CD4-positive, alpha-beta T cell treated with Interleukin-17A for 1 hour (primary cell): Measurements from ENCODE around the gene PDE4DIP.
"Not testable (repeated sequence)": the region's sequence is repeated elsewhere in the genome, so short reads cannot be mapped to it uniquely, and the experiment has no call there.

Experiments used
- DNase-seq: peaks from one replicate; pipeline ENCODE4 v3.0.0-alpha.2; 2020

Gene PDE4DIP

DNA sequence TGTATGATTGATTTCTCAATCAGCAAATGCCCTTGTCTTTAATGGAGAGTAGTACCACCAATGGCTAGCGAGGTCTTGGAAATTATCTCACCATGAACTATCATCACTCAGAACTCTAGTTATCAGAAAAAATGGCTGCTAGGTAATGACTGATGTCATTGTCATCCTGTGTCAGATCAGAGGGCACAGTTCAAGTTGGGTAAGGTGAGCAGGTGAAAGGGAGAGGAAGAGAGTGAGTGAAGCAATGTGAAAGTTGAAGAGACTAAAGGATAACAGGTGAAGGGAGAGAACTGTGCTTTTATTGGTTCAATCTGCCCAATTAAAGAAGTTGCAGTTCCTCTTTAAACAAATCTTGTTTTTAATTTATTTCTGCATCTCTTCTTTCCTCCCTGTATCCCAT, 76.8 kb downstream of the PDE4DIP start:
- not testable (repeated sequence) for DNase-seq

- DNase-seq = not testable (repeated sequence)
These were observed 79.6 kb downstream of the PDE4DIP start for GRCh38 chr1:148923798-148924197.

GRCh38 chr1:148927645-148928044, 83.4 kb downstream of the PDE4DIP start:
- not testable (repeated sequence) for DNase-seq

GRCh38 chr1:148929253-148929652, 85.0 kb downstream of the PDE4DIP start:
- not testable (repeated sequence) for DNase-seq

DNA sequence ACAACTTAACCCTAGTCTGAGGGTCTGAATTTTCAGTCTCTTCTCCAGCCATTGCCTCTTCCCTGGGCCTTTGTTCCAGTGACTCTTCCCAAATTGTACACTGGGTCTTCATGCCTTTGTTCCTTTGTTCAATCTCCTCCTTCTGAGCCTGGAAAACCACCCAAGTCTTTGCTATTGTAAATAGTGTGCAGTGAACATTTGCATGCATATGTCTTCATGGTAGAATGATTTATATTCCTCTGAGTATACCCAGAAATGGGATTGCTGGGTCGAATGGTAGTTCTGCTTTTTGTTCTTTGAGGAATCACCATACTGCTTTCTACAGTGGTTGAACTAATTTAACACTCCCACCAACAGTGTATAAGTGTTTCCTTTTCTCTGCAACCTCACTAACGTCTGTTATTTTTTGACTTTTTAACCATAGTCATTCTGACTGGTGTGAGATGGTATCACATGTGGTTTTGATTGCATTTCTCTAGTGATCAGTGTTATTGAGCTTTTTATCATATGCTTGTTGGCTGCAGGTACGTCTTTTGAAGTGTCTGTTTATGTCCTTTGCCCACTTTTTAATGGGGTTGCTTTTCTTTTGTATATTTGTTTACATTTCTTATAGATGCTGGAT, 91.3 kb downstream of the PDE4DIP start:
- DNase-seq = not testable (repeated sequence)

DNA sequence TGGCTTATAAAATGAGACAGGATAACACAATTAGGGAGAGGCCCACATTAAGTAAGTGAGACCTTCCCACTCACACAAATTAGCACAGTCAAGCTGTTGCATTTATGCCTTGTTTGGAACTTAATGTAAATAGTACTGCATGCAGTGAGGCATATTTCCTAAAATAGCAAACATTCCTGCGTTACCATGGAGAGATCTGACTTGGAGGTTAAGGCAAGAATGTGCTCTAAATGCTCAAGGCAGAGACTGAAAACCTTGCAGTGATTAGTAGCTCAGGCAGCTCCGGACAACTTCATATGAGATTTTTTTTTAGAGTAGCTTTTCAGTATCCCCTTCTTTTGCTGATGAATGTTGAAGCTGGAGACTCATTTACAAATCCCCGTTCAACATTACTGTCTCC, 98.7 kb downstream of the PDE4DIP start:
- DNase-seq = not testable (repeated sequence)

GRCh38 chr1:148945130-148945529, 100.9 kb downstream of the PDE4DIP start:
- DNase-seq = not testable (repeated sequence)

GRCh38 chr1:148948768-148949167, 104.5 kb downstream of the PDE4DIP start:
- DNase-seq = peak; percentile 61

- DNase-seq = peak; percentile 81
These were observed 107.4 kb downstream of the PDE4DIP start for GRCh38 chr1:148951336-148952227.

GRCh38 chr1:148952253-148952937, 108.2 kb downstream of the PDE4DIP start:
- DNase-seq = peak; percentile 79

DNA sequence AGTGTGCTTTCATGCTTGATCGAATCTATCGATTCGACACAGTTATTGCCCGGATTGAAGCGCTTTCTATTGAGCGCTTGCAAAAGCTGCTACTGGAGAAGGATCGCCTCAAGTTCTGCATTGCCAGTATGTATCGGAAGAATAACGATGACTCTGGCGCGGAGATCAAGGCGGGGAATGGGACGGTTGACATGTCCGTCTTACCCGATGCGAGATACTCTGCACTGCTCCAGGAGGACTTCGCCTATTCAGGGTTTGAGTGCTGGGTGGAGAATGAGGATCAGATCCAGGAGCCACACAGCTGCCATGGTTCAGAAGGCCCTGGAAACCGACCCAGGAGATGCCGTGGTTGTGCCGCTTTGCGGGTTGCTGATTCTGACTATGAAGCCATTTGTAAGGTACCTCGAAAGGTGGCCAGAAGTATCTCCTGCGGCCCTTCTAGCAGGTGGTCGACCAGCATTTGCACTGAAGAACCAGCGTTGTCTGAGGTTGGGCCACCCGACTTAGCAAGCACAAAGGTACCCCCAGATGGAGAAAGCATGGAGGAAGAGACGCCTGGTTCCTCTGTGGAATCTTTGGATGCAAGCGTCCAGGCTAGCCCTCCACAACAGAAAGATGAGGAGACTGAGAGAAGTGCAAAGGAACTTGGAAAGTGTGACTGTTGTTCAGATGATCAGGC, 108.8 kb downstream of the PDE4DIP start:
- peak; percentile 16 for DNase-seq

- DNase-seq = not testable (repeated sequence)
These were observed 109.5 kb downstream of the PDE4DIP start for GRCh38 chr1:148953730-148954129.

GRCh38 chr1:148958343-148958742, 114.1 kb downstream of the PDE4DIP start:
- DNase-seq = not testable (repeated sequence)

GRCh38 chr1:148960212-148961000, 116.2 kb downstream of the PDE4DIP start:
- not testable (repeated sequence) for DNase-seq

- not testable (repeated sequence) for DNase-seq
These were observed 118.1 kb downstream of the PDE4DIP start for GRCh38 chr1:148962127-148962857.

- DNase-seq = not testable (repeated sequence)
These were observed 121.9 kb downstream of the PDE4DIP start for GRCh38 chr1:148966084-148966483.

GRCh38 chr1:148967580-148967979, 123.4 kb downstream of the PDE4DIP start:
- DNase-seq = not testable (repeated sequence)

DNA sequence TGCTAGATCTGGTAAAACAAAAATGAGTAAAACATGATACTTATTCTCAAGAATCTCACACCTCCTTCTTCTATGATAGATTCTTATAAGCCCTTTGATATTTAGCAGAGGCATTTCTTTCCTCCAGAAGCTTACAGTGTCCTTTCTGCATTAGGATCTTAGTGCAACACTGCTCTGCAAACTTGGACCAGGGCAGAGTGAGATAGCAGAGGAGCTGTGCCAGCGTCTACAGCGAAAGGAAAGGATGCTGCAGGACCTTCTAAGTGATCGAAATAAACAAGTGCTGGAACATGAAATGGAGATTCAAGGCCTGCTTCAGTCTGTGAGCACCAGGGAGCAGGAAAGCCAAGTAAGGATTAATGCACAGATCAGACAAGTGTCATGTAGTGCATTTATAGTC, 124.5 kb downstream of the PDE4DIP start:
- not testable (repeated sequence) for DNase-seq

DNA sequence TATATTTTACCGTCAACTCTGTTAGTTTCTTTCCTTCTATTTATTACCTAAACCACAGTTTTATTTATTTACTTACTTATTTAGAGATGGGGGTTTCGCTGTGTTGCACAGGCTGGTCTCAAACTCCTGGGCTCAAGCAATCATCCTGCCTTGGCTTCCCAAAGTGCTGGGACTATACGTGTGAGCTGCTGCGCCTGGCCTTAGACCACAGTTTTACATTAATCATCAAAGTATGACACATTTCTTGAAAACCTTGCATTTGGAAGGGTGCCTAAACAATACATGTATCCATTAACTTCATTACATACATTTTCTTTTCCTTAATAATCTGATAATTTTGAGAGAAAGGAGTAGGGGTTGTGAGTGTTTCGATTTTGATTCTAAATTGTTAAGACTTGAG, 124.9 kb downstream of the PDE4DIP start:
- DNase-seq = not testable (repeated sequence)

DNA sequence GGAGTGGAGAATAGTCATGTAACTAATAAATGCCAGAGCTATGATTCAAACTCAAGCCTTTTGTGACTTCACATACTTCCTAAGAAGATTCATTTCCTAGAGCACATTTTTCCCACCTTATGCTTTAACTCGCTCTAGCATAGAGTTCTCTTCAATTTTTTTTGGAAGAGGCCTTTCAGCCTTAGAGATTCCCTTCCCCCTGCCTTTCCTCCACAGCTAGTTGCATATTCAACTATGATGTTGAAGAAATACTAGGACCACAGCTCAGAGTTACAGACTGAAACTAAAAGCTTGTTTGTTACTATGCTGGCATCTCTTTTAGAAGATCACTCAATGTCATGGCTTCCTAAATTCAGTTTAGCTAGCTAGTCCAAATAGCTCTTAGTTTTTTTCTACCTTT, 131.2 kb downstream of the PDE4DIP start:
- DNase-seq = not testable (repeated sequence)

- DNase-seq = peak; percentile 9
These were observed 131.8 kb downstream of the PDE4DIP start for GRCh38 chr1:148975866-148976537.
